ENCODE data around the gene ITGAV.

ITGAV gene

DNA sequence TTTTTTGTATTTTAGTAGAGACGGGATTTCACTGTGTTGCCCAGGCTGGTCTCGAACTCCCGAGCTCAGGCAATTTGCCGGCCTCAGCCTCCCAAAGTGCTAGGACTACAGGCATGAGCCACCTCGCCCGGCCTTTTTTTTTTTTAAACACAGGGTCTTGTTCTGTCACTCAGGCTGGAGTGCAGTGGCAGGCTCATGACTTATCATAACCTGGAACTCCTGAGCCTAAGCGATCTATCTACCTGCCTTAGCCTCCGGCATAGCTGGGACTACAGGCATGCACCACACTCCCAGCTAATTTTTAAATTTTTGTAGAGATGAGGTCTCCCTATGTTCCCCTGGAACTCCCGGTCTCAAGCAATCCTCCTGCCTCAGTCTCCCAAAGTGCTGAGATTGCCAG is 1.4 kb upstream of the ITGAV start:
- DNase-seq (ENCODE audit: low spot score): no peak
- POLR2A ChIA-PET (ENCODE audit: low non-redundant PET): no interaction called here
- TF ChIP-seq, protein P1, sequence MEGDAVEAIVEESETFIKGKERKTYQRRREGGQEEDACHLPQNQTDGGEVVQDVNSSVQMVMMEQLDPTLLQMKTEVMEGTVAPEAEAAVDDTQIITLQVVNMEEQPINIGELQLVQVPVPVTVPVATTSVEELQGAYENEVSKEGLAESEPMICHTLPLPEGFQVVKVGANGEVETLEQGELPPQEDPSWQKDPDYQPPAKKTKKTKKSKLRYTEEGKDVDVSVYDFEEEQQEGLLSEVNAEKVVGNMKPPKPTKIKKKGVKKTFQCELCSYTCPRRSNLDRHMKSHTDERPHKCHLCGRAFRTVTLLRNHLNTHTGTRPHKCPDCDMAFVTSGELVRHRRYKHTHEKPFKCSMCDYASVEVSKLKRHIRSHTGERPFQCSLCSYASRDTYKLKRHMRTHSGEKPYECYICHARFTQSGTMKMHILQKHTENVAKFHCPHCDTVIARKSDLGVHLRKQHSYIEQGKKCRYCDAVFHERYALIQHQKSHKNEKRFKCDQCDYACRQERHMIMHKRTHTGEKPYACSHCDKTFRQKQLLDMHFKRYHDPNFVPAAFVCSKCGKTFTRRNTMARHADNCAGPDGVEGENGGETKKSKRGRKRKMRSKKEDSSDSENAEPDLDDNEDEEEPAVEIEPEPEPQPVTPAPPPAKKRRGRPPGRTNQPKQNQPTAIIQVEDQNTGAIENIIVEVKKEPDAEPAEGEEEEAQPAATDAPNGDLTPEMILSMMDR (conservative IDR thresholded peaks at IDR 0.05; ENCODE audit: low read depth): no peak
- CTCF ChIA-PET: interaction anchor here (0.7 kb wide), 1 partner anchor 74 kb away, joined by 3 read pairs; no protein-coding TSS in a partner anchor
- no peak overlapping the region for H3K27ac ChIP-seq

DNA sequence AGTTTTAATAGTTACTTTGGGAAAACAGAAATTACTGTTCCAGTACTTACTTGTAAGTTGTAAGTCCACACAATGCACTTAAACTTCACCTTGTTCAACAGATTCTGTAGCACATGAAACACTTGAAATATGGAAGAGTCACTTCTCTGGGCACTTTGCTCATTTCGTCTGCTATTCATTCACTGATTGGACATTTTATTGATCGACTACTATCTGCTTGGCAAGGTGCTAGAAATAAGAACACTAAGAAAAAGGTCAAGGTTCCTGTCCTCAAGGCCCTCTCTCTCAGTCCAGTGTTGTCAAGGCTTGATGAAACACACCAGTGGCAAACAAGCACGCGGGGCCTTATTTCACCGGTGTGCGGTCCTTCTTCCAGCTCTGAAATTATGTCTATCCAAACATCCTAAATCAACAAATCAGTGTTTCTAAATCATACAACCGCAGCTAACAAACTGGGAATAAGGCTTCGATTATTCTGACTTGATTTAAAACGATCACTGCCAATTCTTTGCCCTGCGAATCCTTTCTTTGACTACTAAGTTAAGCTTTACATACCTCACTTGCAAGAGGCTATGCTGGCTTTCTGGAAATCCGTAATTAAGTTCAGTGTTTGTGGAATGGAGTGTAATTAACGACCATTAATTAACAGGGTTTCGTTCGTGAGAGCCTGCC is 780 bp upstream of the ITGAV start:
- peak overlapping the region; percentile 95 for H3K27ac ChIP-seq
- ChIA-PET CTCF (interaction anchor here (1.8 kb wide), 1 partner anchor 53 kb away, joined by 15 read pairs; no protein-coding TSS in a partner anchor), POLR2A (ENCODE audit: low non-redundant PET) (interaction anchor here (1.1 to 1.5 kb wide), 3 partner anchors 10 to 43 kb away, joined by 4 to 5 read pairs (median 4); no protein-coding TSS in a partner anchor)
- TF ChIP-seq, protein P1 (conservative IDR thresholded peaks at IDR 0.05; ENCODE audit: low read depth): no peak
- DNase-seq (ENCODE audit: low spot score): no peak

DNA sequence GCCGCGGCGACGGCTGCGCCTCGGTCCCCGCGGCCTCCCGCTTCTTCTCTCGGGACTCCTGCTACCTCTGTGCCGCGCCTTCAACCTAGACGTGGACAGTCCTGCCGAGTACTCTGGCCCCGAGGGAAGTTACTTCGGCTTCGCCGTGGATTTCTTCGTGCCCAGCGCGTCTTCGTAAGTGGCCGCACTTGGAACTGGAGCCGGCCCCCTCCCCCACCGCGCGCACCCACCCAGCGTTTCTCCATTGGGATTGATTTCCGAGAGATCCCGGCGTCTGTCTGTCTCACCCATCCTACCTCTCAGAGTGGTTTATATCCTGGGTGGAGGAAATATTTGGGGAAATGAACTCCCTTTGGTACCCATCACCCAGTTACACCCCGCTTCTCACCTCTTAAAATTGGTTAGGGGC is 498 bp downstream of the ITGAV start:
- POLR2A ChIA-PET (ENCODE audit: low non-redundant PET): interaction anchor here (1.3 to 1.5 kb wide), 3 partner anchors 14 to 44 kb away, joined by 4 read pairs; no protein-coding TSS in a partner anchor
- H3K27ac ChIP-seq: peak overlapping the region; percentile 95
- DNase-seq (ENCODE audit: low spot score): peak; percentile 33
- CTCF ChIA-PET: interaction anchor here (0.6 to 1.8 kb wide), 3 partner anchors 52 to 657 kb away, joined by 3 to 15 read pairs (median 3); no protein-coding TSS in a partner anchor
- TF ChIP-seq, protein P1 (conservative IDR thresholded peaks at IDR 0.05; ENCODE audit: low read depth): no peak

DNA sequence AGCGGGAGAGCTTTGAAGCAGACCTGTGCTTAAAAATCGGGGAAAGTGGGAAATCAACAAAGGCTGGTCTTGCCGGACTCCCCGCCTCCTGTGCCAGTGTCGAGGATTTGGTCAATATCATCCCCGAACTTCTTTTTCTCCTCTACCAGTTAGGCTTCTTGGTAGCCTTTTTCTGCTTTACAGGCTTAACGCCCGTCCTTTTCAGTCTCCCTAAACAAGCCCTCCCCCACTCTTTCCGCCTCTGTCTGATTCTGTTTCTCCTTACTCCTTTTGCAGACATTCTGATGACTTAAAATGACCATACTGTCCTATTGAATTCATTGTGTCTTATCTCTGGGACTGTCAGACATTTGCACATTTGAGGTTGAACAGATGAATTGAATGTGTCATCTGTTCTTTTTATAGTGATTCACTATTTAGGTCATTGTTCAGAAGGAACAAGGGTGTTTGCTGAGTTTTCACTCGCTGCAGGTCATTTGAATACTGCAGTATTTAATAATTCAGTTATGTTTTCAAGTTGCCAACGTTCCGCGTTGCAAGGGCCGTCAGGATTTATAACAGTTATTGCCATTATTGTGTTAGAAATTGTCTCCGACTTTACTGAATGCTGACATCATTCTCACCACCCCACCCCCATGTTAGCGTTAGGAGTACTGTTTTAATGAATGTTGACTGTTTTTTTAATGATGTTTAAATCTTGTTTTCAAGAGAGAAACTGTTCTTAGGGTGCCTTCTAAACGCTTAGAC is 1.1 kb downstream of the ITGAV start:
- ChIA-PET POLR2A (ENCODE audit: low non-redundant PET) (interaction anchor here (1.3 to 1.5 kb wide), 2 partner anchors 14 to 20 kb away, joined by 4 read pairs; no protein-coding TSS in a partner anchor), CTCF (interaction anchor here (0.5 to 1.8 kb wide), 4 partner anchors 51 to 657 kb away, joined by 3 to 15 read pairs (median 3); no protein-coding TSS in a partner anchor)
- H3K27ac ChIP-seq: peak overlapping the region; percentile 95
- TF ChIP-seq, protein P1 (conservative IDR thresholded peaks at IDR 0.05; ENCODE audit: low read depth): no peak
- DNase-seq (ENCODE audit: low spot score): peak; percentile 36

DNA sequence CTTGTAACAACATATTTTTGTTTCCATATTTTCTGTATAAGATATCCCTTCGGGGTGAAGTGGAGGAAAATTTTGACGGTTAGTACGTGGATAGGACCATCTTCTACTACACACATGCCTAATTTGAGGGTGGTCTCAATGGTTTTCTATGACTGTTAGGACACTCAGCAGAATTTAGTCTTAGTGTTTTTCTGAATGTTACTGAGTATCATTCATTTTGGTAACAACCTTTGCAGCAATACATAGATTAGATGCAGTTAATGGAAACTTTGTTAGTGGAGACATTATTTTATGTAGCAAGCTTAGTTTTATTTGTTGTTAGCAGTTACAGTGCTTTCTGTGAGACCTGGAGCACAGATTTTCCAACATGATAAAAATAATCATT is 1.6 kb downstream of the ITGAV start:
- no peak overlapping the region for H3K27ac ChIP-seq
- DNase-seq (ENCODE audit: low spot score): no peak
- ChIA-PET CTCF (interaction anchor here (0.5 to 0.6 kb wide), 2 partner anchors 81 to 83 kb away, joined by 3 to 4 read pairs; no protein-coding TSS in a partner anchor), POLR2A (ENCODE audit: low non-redundant PET) (no interaction called here)
- TF ChIP-seq, protein P1 (conservative IDR thresholded peaks at IDR 0.05; ENCODE audit: low read depth): no peak

DNA sequence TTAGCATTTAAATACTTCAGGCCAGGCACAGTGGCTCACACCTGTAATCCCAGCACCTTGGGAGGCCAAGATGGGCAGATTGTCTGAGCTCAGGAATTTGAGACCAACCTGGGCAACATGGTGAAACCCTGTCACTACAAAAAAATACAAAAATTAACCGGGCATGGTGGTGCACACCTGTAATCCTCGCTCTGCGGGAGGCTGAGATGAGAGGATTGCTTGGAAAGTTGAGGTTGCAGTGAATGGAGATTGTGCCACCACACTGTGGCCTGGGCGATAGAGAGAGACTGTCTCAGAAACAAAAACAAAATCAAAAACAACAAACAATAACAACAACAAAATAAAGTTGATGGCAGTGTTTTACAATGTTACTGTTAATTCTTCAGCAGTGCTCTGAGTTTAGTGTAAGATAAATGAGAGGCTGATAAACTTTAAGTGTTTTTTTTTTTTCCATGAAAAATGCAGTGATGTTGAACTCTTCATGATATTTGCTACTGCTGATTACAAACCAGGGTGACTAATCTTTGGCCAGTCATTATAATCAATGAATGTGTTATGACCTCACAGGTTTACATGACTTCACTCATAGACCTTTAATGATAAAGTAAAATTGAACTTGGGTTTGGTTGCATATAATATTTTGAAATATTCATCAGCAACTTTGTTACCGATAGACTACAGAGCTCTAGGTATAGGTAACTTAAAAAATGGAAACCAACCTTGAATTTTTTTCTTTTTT is 2.5 kb downstream of the ITGAV start:
- DNase-seq (ENCODE audit: low spot score): peak; percentile 12
- TF ChIP-seq, protein P1 (conservative IDR thresholded peaks at IDR 0.05; ENCODE audit: low read depth): no peak
- no peak overlapping the region for H3K27ac ChIP-seq
- CTCF ChIA-PET: interaction anchor here (0.6 kb wide), 1 partner anchor 82 kb away, joined by 4 read pairs; no protein-coding TSS in a partner anchor
- POLR2A ChIA-PET (ENCODE audit: low non-redundant PET): no interaction called here

All from RWPE1 (cell line).